ENCODE data around the gene GTF3C1.
"Not testable (repeated sequence)": the region's sequence is repeated elsewhere in the genome, so short reads cannot be mapped to it uniquely, and the experiment has no call there.

GTF3C1 gene

DNA sequence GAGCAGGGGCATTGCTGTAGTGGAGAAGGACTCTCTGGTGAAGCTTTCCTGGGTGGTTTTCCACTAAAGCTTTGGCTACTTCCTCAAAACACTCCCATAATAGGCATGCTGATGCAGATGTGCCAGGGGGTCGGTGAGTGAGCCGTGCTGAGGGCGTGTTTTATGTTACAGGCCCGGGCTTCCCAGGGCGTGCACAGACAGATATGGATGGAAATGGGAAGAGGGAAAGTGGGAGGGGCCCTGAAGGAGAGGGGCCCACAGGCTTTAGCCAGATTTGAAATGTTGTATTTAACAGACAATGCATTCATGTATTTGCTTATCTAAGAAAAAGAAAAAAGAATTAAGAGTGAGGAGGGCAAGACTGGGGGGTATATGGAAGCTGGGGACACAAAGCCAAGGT lies 91.5 kb downstream of the GTF3C1 start:
- TF ChIP-seq BACH2 (CRISPR knock-in tag; IDR thresholded peaks at IDR 0.05; ENCODE audit: borderline replicate concordance), result no peak
- no peak for TF ChIP-seq CSDC2 (CRISPR knock-in tag; IDR thresholded peaks at IDR 0.05)
- ATAC-seq, result no peak

DNA sequence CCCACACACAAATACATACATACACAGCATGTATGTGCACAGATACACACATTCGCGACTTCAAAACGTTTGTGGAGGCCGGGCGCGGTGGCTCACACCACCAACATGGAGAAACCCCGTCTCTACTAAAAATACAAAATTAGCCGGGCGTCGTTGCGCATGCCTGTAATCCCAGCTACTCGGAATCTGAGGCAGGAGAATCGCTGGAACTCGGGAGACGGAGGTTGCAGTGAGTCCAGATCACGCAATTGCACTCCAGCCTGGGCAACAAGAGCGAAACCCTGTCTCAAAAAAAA lies 92.2 kb downstream of the GTF3C1 start:
- ATAC-seq, result not testable (repeated sequence)

DNA sequence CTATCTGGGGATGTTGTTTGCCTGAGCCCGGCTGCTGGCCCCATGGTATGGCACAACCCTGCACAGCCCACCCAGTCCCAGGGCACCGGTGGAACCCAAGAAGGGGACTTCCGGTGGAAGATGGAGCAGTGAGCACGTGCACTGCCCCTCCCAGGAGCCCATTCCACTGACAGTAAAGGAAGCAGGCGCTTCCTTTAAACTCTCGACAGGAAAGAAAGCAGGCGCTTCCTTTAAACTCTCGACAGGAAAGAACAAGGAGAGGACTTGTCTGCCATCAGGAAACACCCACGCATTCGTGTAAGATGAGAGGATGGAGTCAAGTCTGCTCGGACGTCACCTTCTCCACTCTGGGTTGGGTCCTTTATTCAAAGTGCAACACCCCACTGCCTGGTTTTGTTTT lies 94.0 kb downstream of the GTF3C1 start:
- TF ChIP-seq, protein P1, sequence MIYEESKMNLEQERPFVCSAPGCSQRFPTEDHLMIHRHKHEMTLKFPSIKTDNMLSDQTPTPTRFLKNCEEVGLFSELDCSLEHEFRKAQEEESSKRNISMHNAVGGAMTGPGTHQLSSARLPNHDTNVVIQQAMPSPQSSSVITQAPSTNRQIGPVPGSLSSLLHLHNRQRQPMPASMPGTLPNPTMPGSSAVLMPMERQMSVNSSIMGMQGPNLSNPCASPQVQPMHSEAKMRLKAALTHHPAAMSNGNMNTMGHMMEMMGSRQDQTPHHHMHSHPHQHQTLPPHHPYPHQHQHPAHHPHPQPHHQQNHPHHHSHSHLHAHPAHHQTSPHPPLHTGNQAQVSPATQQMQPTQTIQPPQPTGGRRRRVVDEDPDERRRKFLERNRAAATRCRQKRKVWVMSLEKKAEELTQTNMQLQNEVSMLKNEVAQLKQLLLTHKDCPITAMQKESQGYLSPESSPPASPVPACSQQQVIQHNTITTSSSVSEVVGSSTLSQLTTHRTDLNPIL (CRISPR knock-in tag; IDR thresholded peaks at IDR 0.05; ENCODE audit: low read depth), result no peak
- TF ChIP-seq TCF4 (CRISPR knock-in tag; IDR thresholded peaks at IDR 0.05; ENCODE audit: borderline replicate concordance) (no peak), TOX (CRISPR knock-in tag; IDR thresholded peaks at IDR 0.05; ENCODE audit: borderline replicate concordance) (no peak), OSR1 (CRISPR knock-in tag; IDR thresholded peaks at IDR 0.05) (no peak), ZNF565 (CRISPR knock-in tag; conservative IDR thresholded peaks at IDR 0.05; ENCODE audit: low read depth) (no peak)
- TF ChIP-seq, protein P2, sequence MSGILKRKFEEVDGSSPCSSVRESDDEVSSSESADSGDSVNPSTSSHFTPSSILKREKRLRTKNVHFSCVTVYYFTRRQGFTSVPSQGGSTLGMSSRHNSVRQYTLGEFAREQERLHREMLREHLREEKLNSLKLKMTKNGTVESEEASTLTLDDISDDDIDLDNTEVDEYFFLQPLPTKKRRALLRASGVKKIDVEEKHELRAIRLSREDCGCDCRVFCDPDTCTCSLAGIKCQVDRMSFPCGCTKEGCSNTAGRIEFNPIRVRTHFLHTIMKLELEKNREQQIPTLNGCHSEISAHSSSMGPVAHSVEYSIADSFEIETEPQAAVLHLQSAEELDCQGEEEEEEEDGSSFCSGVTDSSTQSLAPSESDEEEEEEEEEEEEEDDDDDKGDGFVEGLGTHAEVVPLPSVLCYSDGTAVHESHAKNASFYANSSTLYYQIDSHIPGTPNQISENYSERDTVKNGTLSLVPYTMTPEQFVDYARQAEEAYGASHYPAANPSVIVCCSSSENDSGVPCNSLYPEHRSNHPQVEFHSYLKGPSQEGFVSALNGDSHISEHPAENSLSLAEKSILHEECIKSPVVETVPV (CRISPR knock-in tag; IDR thresholded peaks at IDR 0.05), result no peak
- no peak for ATAC-seq

DNA sequence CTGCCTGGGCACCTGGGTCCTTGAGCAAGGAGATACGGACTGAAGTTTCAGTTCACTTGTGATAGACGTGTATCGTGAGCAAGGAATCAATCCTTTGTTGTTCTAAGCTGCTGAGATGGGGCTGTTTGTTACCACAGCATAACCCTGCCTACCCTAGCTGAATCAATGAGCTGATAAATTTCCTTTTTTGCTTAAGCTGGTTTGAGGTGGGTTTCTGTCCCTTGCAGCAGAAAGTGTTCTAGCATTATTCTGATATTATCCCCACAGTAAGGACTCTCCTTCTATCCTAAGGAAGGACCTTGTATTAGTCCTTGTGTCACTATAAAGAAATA lies 96.3 kb downstream of the GTF3C1 start:
- ATAC-seq, result no peak
- TF ChIP-seq TCF4 (CRISPR knock-in tag; IDR thresholded peaks at IDR 0.05; ENCODE audit: borderline replicate concordance) (no peak), BACH2 (CRISPR knock-in tag; IDR thresholded peaks at IDR 0.05; ENCODE audit: borderline replicate concordance) (no peak), ISL1 (CRISPR knock-in tag; IDR thresholded peaks at IDR 0.05) (no peak), ZFP3 (CRISPR knock-in tag; IDR thresholded peaks at IDR 0.05) (no peak), ZNF565 (CRISPR knock-in tag; conservative IDR thresholded peaks at IDR 0.05; ENCODE audit: low read depth) (no peak), ZNF70 (CRISPR knock-in tag; IDR thresholded peaks at IDR 0.05) (no peak), CSDC2 (CRISPR knock-in tag; IDR thresholded peaks at IDR 0.05) (no peak), RARB (CRISPR knock-in tag; IDR thresholded peaks at IDR 0.05) (no peak), OSR1 (CRISPR knock-in tag; IDR thresholded peaks at IDR 0.05) (no peak), ESRRG (CRISPR knock-in tag; IDR thresholded peaks at IDR 0.05) (no peak), TOX (CRISPR knock-in tag; IDR thresholded peaks at IDR 0.05; ENCODE audit: borderline replicate concordance) (no peak), ZC3H10 (CRISPR knock-in tag; IDR thresholded peaks at IDR 0.05) (no peak), PPARA (CRISPR knock-in tag; IDR thresholded peaks at IDR 0.05; ENCODE audit: borderline replicate concordance) (no peak), ZNF8 (CRISPR knock-in tag; IDR thresholded peaks at IDR 0.05) (no peak)
- TF ChIP-seq, protein P2 (CRISPR knock-in tag; IDR thresholded peaks at IDR 0.05), result no peak
- TF ChIP-seq, protein P3, sequence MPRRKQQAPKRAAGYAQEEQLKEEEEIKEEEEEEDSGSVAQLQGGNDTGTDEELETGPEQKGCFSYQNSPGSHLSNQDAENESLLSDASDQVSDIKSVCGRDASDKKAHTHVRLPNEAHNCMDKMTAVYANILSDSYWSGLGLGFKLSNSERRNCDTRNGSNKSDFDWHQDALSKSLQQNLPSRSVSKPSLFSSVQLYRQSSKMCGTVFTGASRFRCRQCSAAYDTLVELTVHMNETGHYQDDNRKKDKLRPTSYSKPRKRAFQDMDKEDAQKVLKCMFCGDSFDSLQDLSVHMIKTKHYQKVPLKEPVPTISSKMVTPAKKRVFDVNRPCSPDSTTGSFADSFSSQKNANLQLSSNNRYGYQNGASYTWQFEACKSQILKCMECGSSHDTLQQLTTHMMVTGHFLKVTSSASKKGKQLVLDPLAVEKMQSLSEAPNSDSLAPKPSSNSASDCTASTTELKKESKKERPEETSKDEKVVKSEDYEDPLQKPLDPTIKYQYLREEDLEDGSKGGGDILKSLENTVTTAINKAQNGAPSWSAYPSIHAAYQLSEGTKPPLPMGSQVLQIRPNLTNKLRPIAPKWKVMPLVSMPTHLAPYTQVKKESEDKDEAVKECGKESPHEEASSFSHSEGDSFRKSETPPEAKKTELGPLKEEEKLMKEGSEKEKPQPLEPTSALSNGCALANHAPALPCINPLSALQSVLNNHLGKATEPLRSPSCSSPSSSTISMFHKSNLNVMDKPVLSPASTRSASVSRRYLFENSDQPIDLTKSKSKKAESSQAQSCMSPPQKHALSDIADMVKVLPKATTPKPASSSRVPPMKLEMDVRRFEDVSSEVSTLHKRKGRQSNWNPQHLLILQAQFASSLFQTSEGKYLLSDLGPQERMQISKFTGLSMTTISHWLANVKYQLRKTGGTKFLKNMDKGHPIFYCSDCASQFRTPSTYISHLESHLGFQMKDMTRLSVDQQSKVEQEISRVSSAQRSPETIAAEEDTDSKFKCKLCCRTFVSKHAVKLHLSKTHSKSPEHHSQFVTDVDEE (CRISPR knock-in tag; IDR thresholded peaks at IDR 0.05), result no peak
- TF ChIP-seq, protein P4, sequence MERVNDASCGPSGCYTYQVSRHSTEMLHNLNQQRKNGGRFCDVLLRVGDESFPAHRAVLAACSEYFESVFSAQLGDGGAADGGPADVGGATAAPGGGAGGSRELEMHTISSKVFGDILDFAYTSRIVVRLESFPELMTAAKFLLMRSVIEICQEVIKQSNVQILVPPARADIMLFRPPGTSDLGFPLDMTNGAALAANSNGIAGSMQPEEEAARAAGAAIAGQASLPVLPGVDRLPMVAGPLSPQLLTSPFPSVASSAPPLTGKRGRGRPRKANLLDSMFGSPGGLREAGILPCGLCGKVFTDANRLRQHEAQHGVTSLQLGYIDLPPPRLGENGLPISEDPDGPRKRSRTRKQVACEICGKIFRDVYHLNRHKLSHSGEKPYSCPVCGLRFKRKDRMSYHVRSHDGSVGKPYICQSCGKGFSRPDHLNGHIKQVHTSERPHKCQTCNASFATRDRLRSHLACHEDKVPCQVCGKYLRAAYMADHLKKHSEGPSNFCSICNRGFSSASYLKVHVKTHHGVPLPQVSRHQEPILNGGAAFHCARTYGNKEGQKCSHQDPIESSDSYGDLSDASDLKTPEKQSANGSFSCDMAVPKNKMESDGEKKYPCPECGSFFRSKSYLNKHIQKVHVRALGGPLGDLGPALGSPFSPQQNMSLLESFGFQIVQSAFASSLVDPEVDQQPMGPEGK (CRISPR knock-in tag; IDR thresholded peaks at IDR 0.05; ENCODE audit: borderline replicate concordance), result no peak
- TF ChIP-seq, protein P1 (CRISPR knock-in tag; IDR thresholded peaks at IDR 0.05; ENCODE audit: low read depth), result no peak
